ENCODE data around the gene RGS9. TPM values are rescaled to one million over a fixed set of nuclear protein-coding genes. Genes with fewer than 3 reads are reported as not detected.

RGS9 gene
- total RNA-seq, 1 experiment from 2014 or later: 8.6 TPM

- H3K79me2 ChIP-seq (ENCODE audit: insufficient read depth, low read length): no peaks in the 10 kb centered on the region
- POLR2A ChIA-PET: no interaction called here
- BruUV-seq (replicated peaks): no TSS peak
- RAD21 ChIA-PET (ENCODE audit: low non-redundant PET in 1 of 2, low total read pairs in 2 of 2, uncharacterized antibody in 2 of 2, unreplicated experiment in 2 of 2): no interaction called here
- DNase-seq (ENCODE audit: low read depth, low spot score) (no peak), ATAC-seq (no peak)
- H3K4me2 ChIP-seq (ENCODE audit: low read length): no peak overlapping the region
- intact Hi-C loops (cut with micrococcal nuclease): no loop called here
- CTCF ChIA-PET: interaction anchor here (0.6 kb wide), 1 partner anchor 715 kb away, joined by 3 read pairs; no protein-coding TSS in a partner anchor
- no peaks in the 10 kb centered on the region for H3K27me3 ChIP-seq (ENCODE audit: insufficient read depth, low read length)
- H2AFZ ChIP-seq (ENCODE audit: low read depth, low read length, poor library complexity, severe bottlenecking): no peak overlapping the region
- no peak overlapping the region for H3K4me3 ChIP-seq (replicated peaks in 1 of 2; ENCODE audit: low read depth in 1 of 2, low read length in 2 of 2)
- H3K36me3 ChIP-seq (ENCODE audit: control insufficient read depth in 1 of 2, insufficient read depth in 2 of 2, low read length in 2 of 2): no peaks in the 10 kb centered on the region
- no peak overlapping the region for H3K9ac ChIP-seq (ENCODE audit: low read length)
- no peak for TF ChIP-seq TCF7L2 (IDR thresholded peaks at IDR 0.05; ENCODE audit: borderline replicate concordance, extremely low read depth, insufficient read depth, insufficient read length)
- no peak for TF ChIP-seq ATF3 (IDR thresholded peaks at IDR 0.05)
- TF ChIP-seq SRF (IDR thresholded peaks at IDR 0.05; ENCODE audit: low read depth): no peak
- TF ChIP-seq CBX3 (IDR thresholded peaks at IDR 0.05; ENCODE audit: low read depth): no peak
- no peak for TF ChIP-seq POLR2AphosphoS5 (IDR thresholded peaks at IDR 0.05; ENCODE audit: low read depth, low read length)
- no peak for TF ChIP-seq RAD21 (IDR thresholded peaks at IDR 0.05; ENCODE audit: low read depth)
- TF ChIP-seq REST (IDR thresholded peaks at IDR 0.05; ENCODE audit: low read depth): no peak
- TF ChIP-seq ZNF274 (IDR thresholded peaks at IDR 0.05; ENCODE audit: low read depth, low read length): no peak
- TF ChIP-seq ZBTB33 (IDR thresholded peaks at IDR 0.05; ENCODE audit: extremely low read depth, insufficient replicate concordance, low read length): no peak
- TF ChIP-seq JUND (IDR thresholded peaks at IDR 0.05): no peak
- TF ChIP-seq POLR2A (IDR thresholded peaks at IDR 0.05; ENCODE audit: borderline replicate concordance, extremely low read depth, insufficient read depth, insufficient read length): no peak
- no peak for TF ChIP-seq SP1 (IDR thresholded peaks at IDR 0.05; ENCODE audit: low read depth)
- no peak for TF ChIP-seq ELF1 (IDR thresholded peaks at IDR 0.05; ENCODE audit: borderline replicate concordance, low read depth)
- no peak for TF ChIP-seq CTCF (IDR thresholded peaks at IDR 0.05 in 2 of 3, conservative IDR thresholded peaks at IDR 0.05 in 1 of 3; ENCODE audit: borderline replicate concordance in 1 of 3, insufficient read depth in 1 of 3, low read depth in 2 of 3, low read length in 2 of 3)
- TF ChIP-seq EGR1 (IDR thresholded peaks at IDR 0.05; ENCODE audit: low read depth): no peak
- no peak for TF ChIP-seq CEBPB (IDR thresholded peaks at IDR 0.05; ENCODE audit: low read depth)
- no peak for TF ChIP-seq EZH2phosphoT487 (IDR thresholded peaks at IDR 0.05; ENCODE audit: borderline replicate concordance)
- TF ChIP-seq ZFX (IDR thresholded peaks at IDR 0.05): no peak
- TF ChIP-seq MAX (IDR thresholded peaks at IDR 0.05): no peak
- no peaks in the 10 kb centered on the region for H3K9me2 ChIP-seq (ENCODE audit: insufficient read depth)
- peaks cover 39 to 43% of the 10 kb centered on the region in 2 experiments for H3K4me1 ChIP-seq (ENCODE audit: control insufficient read depth in 1 of 2, insufficient read depth in 2 of 2, low read length in 2 of 2)
- no peaks in the 10 kb centered on the region for H4K20me1 ChIP-seq (ENCODE audit: insufficient read depth)
- H3K9me3 ChIP-seq (ENCODE audit: control insufficient read depth in 1 of 2, insufficient read depth in 1 of 2, low read depth in 1 of 2, low read length in 2 of 2): no peaks in the 10 kb centered on the region
- no peak overlapping the region for H3K27ac ChIP-seq (ENCODE audit: low read depth, low read length)
Observed at GRCh38 chr17:65227637-65228036, 90.5 kb downstream of the RGS9 start.
